CD14-positive monocyte (primary cell): ENCODE measurements around the gene SLAMF6. TPM values are rescaled to one million over a fixed set of nuclear protein-coding genes. Genes with fewer than 3 reads are reported as not detected.
"Not testable (repeated sequence)": the region's sequence is repeated elsewhere in the genome, so short reads cannot be mapped to it uniquely, and the experiment has no call there.

ENCODE experiments used
- DNase-seq, 3 donors: peaks; one replicate each; pipeline ENCODE4 v3.0.0-alpha.2; 2011 to 2022
- H2AFZ ChIP-seq: 2 replicates; pipeline ENCODE4 v1.6.0; 2012; ENCODE audit warnings: mild to moderate bottlenecking, low read depth, low read length, inconsistent platforms; ENCODE audit not compliant: insufficient read depth, poor library complexity, severe bottlenecking
- H3K27ac ChIP-seq, 2 donors: 1 replicate in 1 of 2; 2 replicates in 1 of 2; pipeline ENCODE4 v1.5.1; 2012 to 2013; ENCODE audit warnings: low read length in 2 of 2, control low read depth in 1 of 2, inconsistent platforms in 1 of 2, low read depth in 1 of 2, mild to moderate bottlenecking in 1 of 2
- H3K27me3 ChIP-seq, 2 donors: one replicate each; pipeline versions ENCODE4 v1.6.0 to v1.6.1; 2011 to 2013; ENCODE audit warnings: low read length in 2 of 2; ENCODE audit not compliant: control insufficient read depth in 2 of 2, insufficient read depth in 2 of 2
- H3K36me3 ChIP-seq, 2 donors: replicated peaks in 1 of 2; 1 replicate in 1 of 2; 2 replicates in 1 of 2; pipeline versions ENCODE4 v1.5.1 to v1.6.1; 2012 to 2013; ENCODE audit warnings: low read length in 2 of 2, control low read depth in 1 of 2, inconsistent platforms in 1 of 2, mild to moderate bottlenecking in 1 of 2; ENCODE audit not compliant: insufficient read depth in 2 of 2, control insufficient read depth in 1 of 2
- H3K4me1 ChIP-seq, 2 donors: 1 replicate in 1 of 2; 2 replicates in 1 of 2; pipeline versions ENCODE4 v1.5.1 to v1.6.1; 2012 to 2013; ENCODE audit warnings: low read length in 2 of 2, control low read depth in 1 of 2, inconsistent platforms in 1 of 2, mild to moderate bottlenecking in 1 of 2, moderate library complexity in 1 of 2; ENCODE audit not compliant: insufficient read depth in 2 of 2, control insufficient read depth in 1 of 2
- H3K4me2 ChIP-seq: replicated peaks from 2 replicates; pipeline ENCODE3; 2012; ENCODE audit warnings: low read length, moderate library complexity, mild to moderate bottlenecking; ENCODE audit not compliant: poor library complexity, severe bottlenecking; ENCODE audit errors: extremely low read depth
- H3K4me3 ChIP-seq, 3 experiments: fragments of 200-600 bp in 1 of 3; sonication (generic) in 1 of 3; replicated peaks in 1 of 3; 1 replicate in 2 of 3; 2 replicates in 1 of 3; pipeline ENCODE4 v1.5.1; 2011 to 2013; ENCODE audit warnings: low read length in 3 of 3, mild to moderate bottlenecking in 3 of 3, control low read depth in 2 of 3, low read depth in 2 of 3, inconsistent platforms in 1 of 3, moderate library complexity in 1 of 3
- H3K79me2 ChIP-seq: 2 replicates; pipeline ENCODE4 v1.6.0; 2012; ENCODE audit warnings: mild to moderate bottlenecking, control low read depth, inconsistent platforms, low read length, moderate library complexity; ENCODE audit not compliant: insufficient read depth
- H3K9ac ChIP-seq: 2 replicates; pipeline ENCODE4 v1.6.0; 2017; ENCODE audit warnings: low read length, mild to moderate bottlenecking; ENCODE audit not compliant: insufficient read depth, poor library complexity, severe bottlenecking
- H3K9me3 ChIP-seq, 2 donors: replicated peaks in 1 of 2; 1 replicate in 1 of 2; 2 replicates in 1 of 2; pipeline versions ENCODE4 v1.5.1 to v1.6.1; 2012 to 2013; ENCODE audit warnings: low read length in 2 of 2, control low read depth in 1 of 2; ENCODE audit not compliant: control insufficient read depth in 1 of 2, insufficient read depth in 1 of 2
- H4K20me1 ChIP-seq: 2 replicates; pipeline ENCODE4 v1.6.0; 2012; ENCODE audit warnings: mild to moderate bottlenecking, low read length, control low read depth, moderate library complexity; ENCODE audit not compliant: insufficient read depth
- H3K27ac Mint-ChIP-seq, 7 donors: one replicate each; pipeline ENCODE4 v1.8.0; 2020; ENCODE audit warnings: mild to moderate bottlenecking in 7 of 7, mixed read lengths in 7 of 7, moderate library complexity in 6 of 7, inconsistent platforms in 2 of 7
- H3K27me3 Mint-ChIP-seq, 3 donors: one replicate each; pipeline ENCODE4 v1.8.0; 2021 to 2022; ENCODE audit warnings: low read depth in 3 of 3, mild to moderate bottlenecking in 3 of 3, mixed read lengths in 3 of 3, moderate library complexity in 3 of 3, inconsistent platforms in 1 of 3
- H3K36me3 Mint-ChIP-seq, 2 donors: one replicate each; pipeline ENCODE4 v1.8.0; 2020; ENCODE audit warnings: mixed read lengths in 2 of 2, inconsistent platforms in 1 of 2, mild to moderate bottlenecking in 1 of 2
- H3K4me1 Mint-ChIP-seq: one replicate; pipeline ENCODE4 v1.8.0; 2020; ENCODE audit warnings: mild to moderate bottlenecking, mixed read lengths
- H3K4me3 Mint-ChIP-seq, 2 donors: one replicate each; pipeline ENCODE4 v1.8.0; 2020; ENCODE audit warnings: mild to moderate bottlenecking in 2 of 2, mixed read lengths in 2 of 2, moderate library complexity in 1 of 2
- H3K9me3 Mint-ChIP-seq, 7 donors: one replicate each; pipeline ENCODE4 v1.8.0; 2020 to 2022; ENCODE audit warnings: mixed read lengths in 7 of 7, mild to moderate bottlenecking in 6 of 7, moderate library complexity in 6 of 7, inconsistent platforms in 2 of 7
- WGBS: methylation state at CpG from one replicate; pipeline ENCODE4 v1.1.5; 2013; ENCODE audit warnings: missing lambda C conversion rate; ENCODE audit not compliant: insufficient coverage; 5-methylcytosine and 5-hydroxymethylcytosine counted together
- intact Hi-C, 2 donors: fragments of 100-400 bp; cut with micrococcal nuclease; formaldehyde crosslinking; loops; one replicate each; pipeline versions ENCODE4 v1.15.0 to v1.15.1; 2023
- polyA plus RNA-seq, 3 donors: library from polyadenylated mRNA; depleted of rRNA in 1 of 3; unstranded in 2 of 3; stranded (reverse) in 1 of 3; fragments of 300-500 nt in 2 of 3; fragments of >200 nt in 1 of 3; fragmentation: Illumina TruSeq in 2 of 3; gene quantifications; 1 replicate in 2 of 3; 2 replicates in 1 of 3; pipeline ENCODE4 v1.2.3, GENCODE V29; 2012 to 2021
- TF ChIP-seq, protein P1 (sequence below): fragments of 200-600 bp; IDR thresholded peaks from one replicate; pipeline ENCODE4 v1.8.0; 2022; ENCODE audit warnings: antibody characterized with exemption, mild to moderate bottlenecking

The SLAMF6 gene
- polyA plus RNA-seq, 3 donors: 0.32 to 0.72 (median 0.50) TPM

DNA sequence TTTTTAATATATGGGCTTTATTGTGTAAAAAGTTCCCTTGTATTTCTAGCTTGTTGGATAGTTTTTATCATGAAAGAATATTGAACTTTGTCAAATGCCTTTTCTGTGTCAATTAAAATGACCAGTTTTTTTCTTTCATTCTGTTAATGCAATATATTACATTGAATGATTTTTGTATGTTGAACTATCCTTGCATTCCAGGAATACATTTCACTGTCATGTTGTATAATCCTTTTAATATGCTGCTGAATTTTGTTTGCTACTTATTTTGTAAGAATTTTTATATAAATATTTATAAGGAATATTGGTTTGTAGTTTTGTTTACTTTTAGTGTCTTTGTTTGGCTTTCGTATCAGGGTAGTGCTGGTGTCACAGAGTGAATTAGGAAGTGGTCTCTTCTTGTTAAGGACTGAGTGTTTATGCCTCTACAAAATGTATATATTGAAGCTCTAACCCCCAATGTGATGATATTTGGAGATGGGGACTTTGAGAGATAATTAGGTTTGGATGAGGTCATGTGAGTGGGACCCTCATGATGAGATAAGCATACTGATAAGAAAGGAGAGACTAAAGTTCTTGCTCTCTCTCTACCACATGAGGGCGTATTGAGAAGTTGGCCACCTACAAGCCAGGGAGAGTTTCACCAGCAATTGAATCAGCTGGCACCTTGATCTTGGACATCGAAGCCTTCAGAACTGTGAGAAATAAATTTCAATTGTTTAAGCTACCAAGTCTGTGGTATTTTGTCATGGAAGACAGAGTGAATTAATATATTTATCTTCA is 12.0 kb upstream of the SLAMF6 start:
- Histone ChIP-seq H3K79me2 (no peaks in the 10 kb centered on the region), H3K4me3 (no peak overlapping the region), H3K9me3 (peaks cover 22 to 26% of the 10 kb centered on the region in 2 donors), H4K20me1 (no peaks in the 10 kb centered on the region), H2AFZ (no peak overlapping the region), H3K4me1 (peaks cover 3 to 4% of the 10 kb centered on the region in 2 donors), H3K4me2 (no peak overlapping the region), H3K36me3 (no peaks in the 10 kb centered on the region), H3K9ac (no peak overlapping the region), H3K27ac (no peak overlapping the region), H3K27me3 (no peaks in the 10 kb centered on the region)
- intact Hi-C loops: no loop called here
- Mint-ChIP-seq H3K27me3 (peaks cover 0 to 4% (median 3%) of the 10 kb centered on the region in 3 donors), H3K27ac (no peak overlapping the region), H3K9me3 (peaks cover 22 to 57% (median 40%) of the 10 kb centered on the region in 7 donors), H3K36me3 (peaks cover 7 to 12% of the 10 kb centered on the region in 2 donors), H3K4me3 (no peak overlapping the region), H3K4me1 (peaks cover 5% of the 10 kb centered on the region)
- TF ChIP-seq, protein P1, sequence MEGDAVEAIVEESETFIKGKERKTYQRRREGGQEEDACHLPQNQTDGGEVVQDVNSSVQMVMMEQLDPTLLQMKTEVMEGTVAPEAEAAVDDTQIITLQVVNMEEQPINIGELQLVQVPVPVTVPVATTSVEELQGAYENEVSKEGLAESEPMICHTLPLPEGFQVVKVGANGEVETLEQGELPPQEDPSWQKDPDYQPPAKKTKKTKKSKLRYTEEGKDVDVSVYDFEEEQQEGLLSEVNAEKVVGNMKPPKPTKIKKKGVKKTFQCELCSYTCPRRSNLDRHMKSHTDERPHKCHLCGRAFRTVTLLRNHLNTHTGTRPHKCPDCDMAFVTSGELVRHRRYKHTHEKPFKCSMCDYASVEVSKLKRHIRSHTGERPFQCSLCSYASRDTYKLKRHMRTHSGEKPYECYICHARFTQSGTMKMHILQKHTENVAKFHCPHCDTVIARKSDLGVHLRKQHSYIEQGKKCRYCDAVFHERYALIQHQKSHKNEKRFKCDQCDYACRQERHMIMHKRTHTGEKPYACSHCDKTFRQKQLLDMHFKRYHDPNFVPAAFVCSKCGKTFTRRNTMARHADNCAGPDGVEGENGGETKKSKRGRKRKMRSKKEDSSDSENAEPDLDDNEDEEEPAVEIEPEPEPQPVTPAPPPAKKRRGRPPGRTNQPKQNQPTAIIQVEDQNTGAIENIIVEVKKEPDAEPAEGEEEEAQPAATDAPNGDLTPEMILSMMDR: no peak
- no CpG with 5 or more reads among the region's 3 CpGs for WGBS
- no peak for DNase-seq

DNA sequence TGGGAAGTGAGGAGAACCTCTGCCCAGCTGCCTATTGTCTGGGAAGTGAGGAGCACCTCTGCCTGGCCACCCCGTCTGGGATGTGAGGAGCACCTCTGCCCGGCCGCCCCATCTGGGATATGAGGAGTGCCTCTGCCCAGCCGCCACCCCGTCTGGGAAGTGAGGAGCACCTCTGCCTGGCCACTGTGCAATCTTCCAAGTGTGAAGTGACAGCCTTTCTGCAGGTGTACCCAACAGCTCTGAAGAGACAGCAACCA is 9.4 kb upstream of the SLAMF6 start:
- H3K4me3 ChIP-seq, H3K4me2 ChIP-seq, H3K36me3 Mint-ChIP-seq, H3K27ac ChIP-seq, H3K27me3 ChIP-seq, H3K79me2 ChIP-seq, H3K27ac Mint-ChIP-seq, intact Hi-C loops, H3K4me1 ChIP-seq, H3K9ac ChIP-seq, H3K27me3 Mint-ChIP-seq, H4K20me1 ChIP-seq, H2AFZ ChIP-seq, H3K4me1 Mint-ChIP-seq, H3K36me3 ChIP-seq, H3K4me3 Mint-ChIP-seq, DNase-seq: not testable (repeated sequence)
- peaks cover 22 to 26% of the 10 kb centered on the region in 2 donors for H3K9me3 ChIP-seq
- H3K9me3 Mint-ChIP-seq: peaks cover 21 to 56% (median 45%) of the 10 kb centered on the region in 7 donors
- 100% methylated on average over 2 of the region's 5 CpGs for WGBS

GRCh38 chr1:160531809-160532556 is 8.9 kb upstream of the SLAMF6 start:
- H3K4me2 ChIP-seq, H3K79me2 ChIP-seq, H3K36me3 Mint-ChIP-seq, H2AFZ ChIP-seq, H3K27ac Mint-ChIP-seq, H4K20me1 ChIP-seq, H3K27ac ChIP-seq, H3K27me3 ChIP-seq, DNase-seq, H3K4me1 ChIP-seq, H3K4me3 Mint-ChIP-seq, H3K9ac ChIP-seq, H3K4me3 ChIP-seq, intact Hi-C loops, H3K4me1 Mint-ChIP-seq, H3K36me3 ChIP-seq, H3K27me3 Mint-ChIP-seq: not testable (repeated sequence)
- H3K9me3 Mint-ChIP-seq: peaks cover 24 to 56% (median 46%) of the 10 kb centered on the region in 7 donors
- H3K9me3 ChIP-seq: peaks cover 22 to 26% of the 10 kb centered on the region in 2 donors
- 97% methylated on average over 21 of the region's 29 CpGs for WGBS
